ENCODE measurements around the gene BPI.

Gene BPI

DNA sequence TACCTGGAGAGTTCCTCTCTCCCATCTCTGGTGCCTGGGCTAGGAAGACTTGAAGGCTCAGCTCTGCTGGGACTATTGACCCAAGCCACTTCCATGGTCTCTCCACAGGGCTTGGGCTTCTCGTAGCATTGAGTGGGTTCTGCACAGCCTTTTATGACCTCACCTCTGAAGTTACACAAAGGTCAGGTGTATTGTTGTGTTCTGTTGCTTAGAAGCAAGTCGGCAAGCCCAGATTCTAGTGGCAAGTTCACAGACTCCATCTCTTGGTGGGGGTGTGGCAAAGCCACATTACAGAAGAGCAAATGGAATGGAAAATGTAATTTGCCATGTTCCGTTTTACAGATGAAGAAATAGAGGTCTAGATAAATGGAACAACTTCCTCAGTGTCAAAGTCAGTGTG is 13.5 kb downstream of the BPI start:
- Histone ChIP-seq H3K36me3 (ENCODE audit: insufficient read depth, low read length) (no peaks in the 10 kb centered on the region), H4K20me1 (ENCODE audit: insufficient read depth, low read length) (no peaks in the 10 kb centered on the region), H2AFZ (ENCODE audit: low read depth, low read length) (no peak overlapping the region), H3K79me2 (ENCODE audit: insufficient read depth, low read length) (no peaks in the 10 kb centered on the region), H3K27ac (ENCODE audit: low read length) (no peak overlapping the region), H3K9ac (ENCODE audit: low read depth, low read length) (no peak overlapping the region), H3K9me3 (ENCODE audit: insufficient read depth, low read length, severe bottlenecking) (no peaks in the 10 kb centered on the region), H3K27me3 (ENCODE audit: insufficient read depth, low read length, poor library complexity) (no peaks in the 10 kb centered on the region), H3K4me3 (ENCODE audit: low read depth in 1 of 2, low read length in 2 of 2) (no peak overlapping the region), H3K4me2 (ENCODE audit: insufficient read depth, low read length) (no peak overlapping the region), H3K4me1 (ENCODE audit: insufficient read depth, low read length) (no peaks in the 10 kb centered on the region)
- TF ChIP-seq EZH2 (IDR thresholded peaks at IDR 0.05; ENCODE audit: borderline replicate concordance, low read depth, low read length, severe bottlenecking) = no peak
- TF ChIP-seq, protein P1, sequence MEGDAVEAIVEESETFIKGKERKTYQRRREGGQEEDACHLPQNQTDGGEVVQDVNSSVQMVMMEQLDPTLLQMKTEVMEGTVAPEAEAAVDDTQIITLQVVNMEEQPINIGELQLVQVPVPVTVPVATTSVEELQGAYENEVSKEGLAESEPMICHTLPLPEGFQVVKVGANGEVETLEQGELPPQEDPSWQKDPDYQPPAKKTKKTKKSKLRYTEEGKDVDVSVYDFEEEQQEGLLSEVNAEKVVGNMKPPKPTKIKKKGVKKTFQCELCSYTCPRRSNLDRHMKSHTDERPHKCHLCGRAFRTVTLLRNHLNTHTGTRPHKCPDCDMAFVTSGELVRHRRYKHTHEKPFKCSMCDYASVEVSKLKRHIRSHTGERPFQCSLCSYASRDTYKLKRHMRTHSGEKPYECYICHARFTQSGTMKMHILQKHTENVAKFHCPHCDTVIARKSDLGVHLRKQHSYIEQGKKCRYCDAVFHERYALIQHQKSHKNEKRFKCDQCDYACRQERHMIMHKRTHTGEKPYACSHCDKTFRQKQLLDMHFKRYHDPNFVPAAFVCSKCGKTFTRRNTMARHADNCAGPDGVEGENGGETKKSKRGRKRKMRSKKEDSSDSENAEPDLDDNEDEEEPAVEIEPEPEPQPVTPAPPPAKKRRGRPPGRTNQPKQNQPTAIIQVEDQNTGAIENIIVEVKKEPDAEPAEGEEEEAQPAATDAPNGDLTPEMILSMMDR (IDR thresholded peaks at IDR 0.05; ENCODE audit: borderline replicate concordance, extremely low read depth, low read length, poor library complexity, severe bottlenecking) = no peak
- ATAC-seq (ENCODE audit: insufficient read depth, low read depth) (no peak), DNase-seq (no peak)

DNA sequence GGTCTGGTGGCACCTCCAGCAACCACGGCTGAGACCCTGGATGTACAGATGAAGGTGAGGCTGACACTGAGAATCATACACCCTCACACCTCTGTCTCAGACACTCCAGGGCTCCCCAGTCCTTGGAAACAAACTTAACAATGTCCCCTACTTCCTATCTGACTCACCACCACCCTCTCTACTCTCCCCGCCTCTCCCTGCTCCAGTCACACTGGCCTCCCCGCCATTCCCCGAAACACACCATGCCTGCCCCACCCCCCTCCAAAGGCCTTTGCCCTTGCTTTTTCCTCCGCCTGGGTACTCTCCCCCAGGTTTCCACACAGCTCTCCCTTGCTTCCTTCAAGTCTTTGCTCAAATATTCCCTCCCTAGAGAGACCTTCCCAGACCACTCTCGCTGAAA is 16.3 kb downstream of the BPI start:
- no peak for TF ChIP-seq EZH2 (IDR thresholded peaks at IDR 0.05; ENCODE audit: borderline replicate concordance, low read depth, low read length, severe bottlenecking)
- TF ChIP-seq, protein P1 (IDR thresholded peaks at IDR 0.05; ENCODE audit: borderline replicate concordance, extremely low read depth, low read length, poor library complexity, severe bottlenecking) = no peak
- no peak overlapping the region for H3K4me3 ChIP-seq (ENCODE audit: low read depth in 1 of 2, low read length in 2 of 2)
- no peaks in the 10 kb centered on the region for H3K36me3 ChIP-seq (ENCODE audit: insufficient read depth, low read length)
- H3K27me3 ChIP-seq (ENCODE audit: insufficient read depth, low read length, poor library complexity) = peaks cover 10% of the 10 kb centered on the region
- H3K27ac ChIP-seq (ENCODE audit: low read length) = no peak overlapping the region
- H4K20me1 ChIP-seq (ENCODE audit: insufficient read depth, low read length) = no peaks in the 10 kb centered on the region
- no peaks in the 10 kb centered on the region for H3K9me3 ChIP-seq (ENCODE audit: insufficient read depth, low read length, severe bottlenecking)
- H2AFZ ChIP-seq (ENCODE audit: low read depth, low read length) = no peak overlapping the region
- H3K79me2 ChIP-seq (ENCODE audit: insufficient read depth, low read length) = no peaks in the 10 kb centered on the region
- no peaks in the 10 kb centered on the region for H3K4me1 ChIP-seq (ENCODE audit: insufficient read depth, low read length)
- H3K9ac ChIP-seq (ENCODE audit: low read depth, low read length) = no peak overlapping the region
- no peak for ATAC-seq (ENCODE audit: insufficient read depth, low read depth)
- no peak overlapping the region for H3K4me2 ChIP-seq (ENCODE audit: insufficient read depth, low read length)
- no peak for DNase-seq

DNA sequence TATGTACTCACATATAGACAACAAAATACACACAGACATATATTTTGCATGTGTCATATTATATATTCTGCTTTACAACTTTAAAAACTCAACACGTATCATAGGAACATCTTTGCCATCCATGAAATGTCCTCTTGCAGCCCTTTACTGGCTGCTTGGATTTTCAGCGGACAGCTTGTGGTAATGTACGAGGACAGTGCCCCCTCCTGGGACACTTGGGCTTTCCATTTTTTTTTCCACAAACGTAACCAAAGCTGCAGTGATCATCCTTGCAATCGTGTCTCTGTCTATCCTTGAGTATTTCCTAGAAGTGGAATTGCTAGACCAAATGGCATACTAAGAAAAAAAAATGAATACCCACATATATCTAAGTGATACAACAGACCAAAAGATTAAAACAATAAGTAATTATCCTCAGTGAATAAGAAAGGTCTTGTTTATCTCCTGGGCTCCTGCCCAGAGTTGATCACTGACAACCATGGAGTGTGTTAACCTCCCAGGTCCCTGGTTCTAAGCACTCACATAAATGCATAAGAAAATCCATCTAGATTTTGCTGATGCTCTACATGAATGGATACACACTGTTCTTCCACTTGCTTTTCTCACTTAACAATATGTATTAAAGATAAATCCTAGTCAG is 18.1 kb downstream of the BPI start:
- H3K36me3 ChIP-seq (ENCODE audit: insufficient read depth, low read length) = no peaks in the 10 kb centered on the region
- no peak overlapping the region for H2AFZ ChIP-seq (ENCODE audit: low read depth, low read length)
- peak; percentile 10 for DNase-seq
- peaks cover 13% of the 10 kb centered on the region for H3K27me3 ChIP-seq (ENCODE audit: insufficient read depth, low read length, poor library complexity)
- H4K20me1 ChIP-seq (ENCODE audit: insufficient read depth, low read length) = no peaks in the 10 kb centered on the region
- H3K9me3 ChIP-seq (ENCODE audit: insufficient read depth, low read length, severe bottlenecking) = no peaks in the 10 kb centered on the region
- H3K9ac ChIP-seq (ENCODE audit: low read depth, low read length) = no peak overlapping the region
- H3K4me2 ChIP-seq (ENCODE audit: insufficient read depth, low read length) = no peak overlapping the region
- no peaks in the 10 kb centered on the region for H3K79me2 ChIP-seq (ENCODE audit: insufficient read depth, low read length)
- H3K27ac ChIP-seq (ENCODE audit: low read length) = no peak overlapping the region
- no peak for ATAC-seq (ENCODE audit: insufficient read depth, low read depth)
- H3K4me1 ChIP-seq (ENCODE audit: insufficient read depth, low read length) = no peaks in the 10 kb centered on the region
- TF ChIP-seq EZH2 (IDR thresholded peaks at IDR 0.05; ENCODE audit: borderline replicate concordance, low read depth, low read length, severe bottlenecking) = no peak
- TF ChIP-seq, protein P1 (IDR thresholded peaks at IDR 0.05; ENCODE audit: borderline replicate concordance, extremely low read depth, low read length, poor library complexity, severe bottlenecking) = peak; percentile 59
- H3K4me3 ChIP-seq (ENCODE audit: low read depth in 1 of 2, low read length in 2 of 2) = no peak overlapping the region

Measured in DND-41 (cell line).